GM12878 (cell line): ENCODE results near the gene MAN2B1. TPM values are rescaled to one million over a fixed set of nuclear protein-coding genes. Genes with fewer than 3 reads are reported as not detected.

Source experiments
- ATAC-seq: fragments of 200-7000 bp; cut with Tn5 transposase; 3 replicates; pipeline ENCODE4 v1.9.1; 2020; ENCODE audit warnings: mild to moderate bottlenecking, moderate library complexity
- BruUV-seq: library from RNA; stranded (reverse); fragments of 400-500 nt; replicated peaks from 2 replicates; lab custom pipeline; 2021; lab: Mats Ljungman, UMichigan
- CTCF ChIA-PET: fragments of 300-600 bp; sonication (Branson Sonifier 250); formaldehyde crosslinking; extraction: SDS; loops from one replicate; lab custom pipeline; 2021; ENCODE audit warnings: inconsistent platforms; lab: Yijun Ruan, JAX
- POLR2A ChIA-PET: fragments of 350-600 bp; formaldehyde crosslinking; extraction: SDS; loops from one replicate; lab custom pipeline; 2021; ENCODE audit warnings: inconsistent platforms; lab: Charles Lee
- RAD21 ChIA-PET: fragments of 300-600 bp; sonication (Branson Sonifier 250); formaldehyde crosslinking; loops from one replicate; lab custom pipeline; 2023; ENCODE audit warnings: antibody characterized with exemption; ENCODE audit not compliant: unreplicated experiment; lab: Charles Lee
- SMC1A ChIA-PET: fragments of 300-600 bp; sonication (Branson Sonifier 250); formaldehyde crosslinking; loops from one replicate; lab custom pipeline; 2023; ENCODE audit not compliant: unreplicated experiment, uncharacterized antibody; lab: Charles Lee
- DNase-seq: peaks from one replicate; pipeline ENCODE4 v3.0.0-alpha.2; 2011; ENCODE audit warnings: low read depth, low spot score
- FAIRE-seq: peaks from 3 replicates; lab custom pipeline; 2011; peaks lifted over from hg19 to GRCh38; lab: Jason Lieb, UNC
- H2AFZ ChIP-seq: 2 replicates; pipeline ENCODE4 v1.6.0; 2011; ENCODE audit warnings: low read depth, low read length, control low read depth; ENCODE audit not compliant: control insufficient read depth
- H3K27ac ChIP-seq: 2 replicates; pipeline ENCODE4 v1.5.1; 2011; ENCODE audit warnings: control low read depth; ENCODE audit not compliant: control insufficient read depth, insufficient read depth
- H3K27me3 ChIP-seq, 2 experiments: replicated peaks in 1 of 2; 2 replicates each; pipeline versions ENCODE4 v1.6.0 to v1.6.1; 2011; ENCODE audit warnings: low read length in 1 of 2; ENCODE audit not compliant: control insufficient read depth in 2 of 2, insufficient read depth in 2 of 2
- H3K36me3 ChIP-seq, 2 experiments: 2 replicates each; pipeline ENCODE4 v1.5.1; 2011; ENCODE audit warnings: low read length in 1 of 2; ENCODE audit not compliant: control insufficient read depth in 2 of 2, insufficient read depth in 2 of 2
- H3K4me1 ChIP-seq: 2 replicates; pipeline ENCODE4 v1.6.1; 2011; ENCODE audit warnings: mild to moderate bottlenecking, low read length, moderate library complexity, mixed read lengths; ENCODE audit not compliant: control insufficient read depth, insufficient read depth
- H3K4me2 ChIP-seq: 2 replicates; pipeline ENCODE4 v1.6.0; 2011; ENCODE audit warnings: control low read depth; ENCODE audit not compliant: control insufficient read depth, insufficient read depth
- H3K4me3 ChIP-seq: fragments of 200-600 bp; sonication (generic); 2 replicates; pipeline ENCODE4 v1.5.1; 2016
- H3K79me2 ChIP-seq: 2 replicates; pipeline ENCODE4 v1.6.0; 2011; ENCODE audit warnings: low read length; ENCODE audit not compliant: control insufficient read depth, insufficient read depth
- H3K9ac ChIP-seq: 2 replicates; pipeline ENCODE4 v1.8.0; 2011; ENCODE audit warnings: low read length, control low read depth, mixed read lengths; ENCODE audit not compliant: control insufficient read depth, insufficient read depth
- H3K9me3 ChIP-seq: replicated peaks from 3 replicates; pipeline ENCODE4 v1.5.1; 2011; ENCODE audit warnings: mild to moderate bottlenecking, low read length; ENCODE audit not compliant: control insufficient read depth, insufficient read depth
- H4K20me1 ChIP-seq: 2 replicates; pipeline ENCODE4 v1.6.0; 2011; ENCODE audit not compliant: control insufficient read depth, insufficient read depth
- ATF7 ChIP-seq: fragments of 450-650 bp; IDR thresholded peaks from 2 replicates; pipeline ENCODE4 v1.6.1; 2016; ENCODE audit warnings: low read depth, mild to moderate bottlenecking
- CHD4 ChIP-seq: fragments of 200-600 bp; sonication (generic); IDR thresholded peaks from 2 replicates; pipeline ENCODE4 v1.6.1; 2016; ENCODE audit warnings: mild to moderate bottlenecking
- MEF2A ChIP-seq: IDR thresholded peaks from 2 replicates; pipeline ENCODE4 v1.6.1; 2011; ENCODE audit warnings: low read depth, mild to moderate bottlenecking, low read length, moderate library complexity; ENCODE audit not compliant: insufficient read depth
- POLR2A ChIP-seq: IDR thresholded peaks from 2 replicates; pipeline ENCODE4 v1.6.1; 2011; ENCODE audit warnings: low read depth, mild to moderate bottlenecking, low read length
- RAD21 ChIP-seq: IDR thresholded peaks from 2 replicates; pipeline ENCODE4 v1.6.1; 2011; ENCODE audit warnings: mild to moderate bottlenecking, low read depth, low read length, moderate library complexity; ENCODE audit not compliant: insufficient read depth
- WGBS: methylation state at CpG from one replicate; pipeline ENCODE4 v1.1.6; 2016; ENCODE audit warnings: low lambda C conversion rate; ENCODE audit not compliant: insufficient replicate concordance, insufficient coverage; ENCODE audit errors: missing lambda C conversion rate; 5-methylcytosine and 5-hydroxymethylcytosine counted together
- in situ Hi-C: fragments of 300-500 bp; cut with MboI; formaldehyde crosslinking; loops from 9 replicates; pipeline ENCODE4 v1.14.3; 2018; ENCODE audit warnings: mixed read lengths
- intact Hi-C: fragments of 100-400 bp; cut with micrococcal nuclease; formaldehyde crosslinking; loops from one replicate; pipeline ENCODE4 v1.14.2; 2022; ENCODE audit not compliant: unreplicated experiment
- polyA plus RNA-seq, 11 experiments: library from polyadenylated mRNA; depleted of rRNA in 4 of 11; unstranded in 6 of 11; stranded (reverse) in 5 of 11; fragments of >200 nt; fragmentation: Nextera tagmentation in 4 of 11; fragmentation: Illumina TruSeq in 1 of 11; extraction: Ambion mirVana in 4 of 11; extraction: Trizol in 1 of 11; gene quantifications; 1 replicate in 1 of 11; 2 replicates in 10 of 11; pipeline versions ENCODE4 v1.2.1 to v1.2.3, GENCODE V29; 2011 to 2016; ENCODE audit warnings: inconsistent platforms in 2 of 11, missing spikeins in 2 of 11, low read depth in 1 of 11
- total RNA-seq, 4 experiments: library from RNA; depleted of rRNA in 3 of 4; stranded (reverse); fragments of >200 nt in 3 of 4; fragmentation: Illumina TruSeq in 1 of 4; extraction: Trizol in 1 of 4; gene quantifications; 2 replicates each; pipeline versions ENCODE4 v1.2.1 to v1.2.3, GENCODE V29; 2013 to 2021
- TF ChIP-seq, protein P1 (sequence below): fragments of 450-650 bp; IDR thresholded peaks from 2 replicates; pipeline ENCODE4 v1.6.1; 2014; ENCODE audit warnings: mild to moderate bottlenecking

The MAN2B1 gene
- total and polyA plus RNA-seq, 10 of the 15 experiments (the other 5 are each of a cell fraction or from before 2014, with no cell fraction given), result 7.6 to 224 (median 81.4) TPM

DNA sequence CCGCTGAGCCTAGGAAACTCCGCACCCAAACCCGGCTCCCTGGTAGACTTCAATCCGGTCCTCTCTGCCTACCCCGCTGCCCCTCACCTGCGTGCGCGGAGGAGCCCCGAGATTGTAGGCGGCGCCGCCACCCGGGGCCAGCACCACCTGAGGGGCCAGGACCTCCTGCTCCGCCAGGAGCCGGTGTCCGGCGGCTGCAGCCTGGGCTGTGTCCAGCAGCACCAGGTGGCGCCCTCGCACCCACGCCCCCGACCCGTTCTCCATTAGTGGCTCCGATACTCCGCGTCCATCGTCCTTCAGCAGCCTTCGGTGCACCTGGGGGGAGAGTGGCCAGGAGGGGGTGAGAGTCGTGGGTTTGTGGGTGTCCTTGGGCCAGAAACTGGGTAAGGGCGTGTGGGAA, 18.5 kb downstream of the MAN2B1 start:
- ChIA-PET CTCF (no interaction called here), SMC1A (no interaction called here), RAD21 (no interaction called here), POLR2A (no interaction called here)
- Histone ChIP-seq H2AFZ (no peak overlapping the region), H3K9me3 (no peaks in the 10 kb centered on the region; the same call in 2 of the 3 replicates), H3K4me3 (no peak overlapping the region), H3K27me3 (no peaks in the 10 kb centered on the region), H3K4me1 (no peaks in the 10 kb centered on the region), H3K79me2 (no peaks in the 10 kb centered on the region), H4K20me1 (no peaks in the 10 kb centered on the region), H3K4me2 (no peak overlapping the region), H3K9ac (no peak overlapping the region), H3K27ac (no peak overlapping the region), H3K36me3 (peaks cover 5 to 10% of the 10 kb centered on the region in 2 experiments; a peak in 3 of 4 replicates)
- BruUV-seq, result no TSS peak
- ATAC-seq, result no peak
- 0 out of 2 replicates have a peak, but pooled peaks have one; percentile 7 for TF ChIP-seq POLR2A
- TF ChIP-seq, protein P1, sequence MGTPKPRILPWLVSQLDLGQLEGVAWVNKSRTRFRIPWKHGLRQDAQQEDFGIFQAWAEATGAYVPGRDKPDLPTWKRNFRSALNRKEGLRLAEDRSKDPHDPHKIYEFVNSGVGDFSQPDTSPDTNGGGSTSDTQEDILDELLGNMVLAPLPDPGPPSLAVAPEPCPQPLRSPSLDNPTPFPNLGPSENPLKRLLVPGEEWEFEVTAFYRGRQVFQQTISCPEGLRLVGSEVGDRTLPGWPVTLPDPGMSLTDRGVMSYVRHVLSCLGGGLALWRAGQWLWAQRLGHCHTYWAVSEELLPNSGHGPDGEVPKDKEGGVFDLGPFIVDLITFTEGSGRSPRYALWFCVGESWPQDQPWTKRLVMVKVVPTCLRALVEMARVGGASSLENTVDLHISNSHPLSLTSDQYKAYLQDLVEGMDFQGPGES, result no peak
- no peak for DNase-seq
- in situ Hi-C loops, result no loop called here
- intact Hi-C loops, result no loop called here
- WGBS, result 94% methylated on average over 25 of the region's 29 CpGs
- FAIRE-seq, result no peak

DNA sequence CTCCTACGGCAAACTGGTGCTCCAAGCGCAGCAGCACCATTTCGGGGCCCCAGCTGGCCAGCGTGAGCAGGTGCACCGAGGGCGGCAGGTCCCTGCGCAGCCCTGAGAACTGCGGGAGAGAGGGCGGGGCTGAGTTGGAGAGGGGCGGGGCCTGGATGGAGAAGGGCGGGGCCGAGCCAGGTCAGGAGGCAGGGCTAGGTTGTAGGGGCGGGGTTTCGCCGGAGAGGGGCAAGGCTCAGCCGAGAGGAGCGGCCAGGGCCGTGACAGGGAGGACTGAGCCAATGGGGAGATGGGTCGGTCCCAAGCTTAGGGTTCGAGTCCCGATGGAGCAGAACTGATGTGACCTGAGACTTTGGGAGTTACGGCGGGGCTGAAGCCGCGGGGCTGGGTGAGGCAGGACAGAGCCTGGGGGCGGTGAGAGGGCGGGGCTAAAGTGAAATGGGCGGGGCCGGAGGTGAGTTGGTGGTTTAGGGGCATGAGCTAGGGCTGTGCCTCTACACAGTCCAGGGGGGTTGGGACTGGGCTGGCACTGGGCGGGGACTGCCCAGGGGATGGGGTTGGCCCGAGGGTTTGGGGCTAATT, 19.0 kb downstream of the MAN2B1 start:
- DNase-seq, result no peak
- Histone ChIP-seq H4K20me1 (no peaks in the 10 kb centered on the region), H3K4me3 (no peak overlapping the region), H3K4me1 (no peaks in the 10 kb centered on the region), H3K9me3 (no peaks in the 10 kb centered on the region; the same call in 2 of the 3 replicates)
- RAD21 ChIA-PET, result no interaction called here
- 63% methylated on average over 25 of the region's 31 CpGs for WGBS
- TF ChIP-seq ATF7 (no peak), MEF2A (no peak), POLR2A (peak; percentile 51; the same call in 1 of the 2 replicates), CHD4 (no peak), RAD21 (no peak)
- TF ChIP-seq, all 136 proteins: peak for 1
- no peaks in the 10 kb centered on the region for H3K79me2 ChIP-seq
- ChIA-PET SMC1A (no interaction called here), POLR2A (interaction anchor here (0.6 kb wide), 1 partner anchor 1063 kb away, joined by 3 read pairs; no protein-coding TSS in a partner anchor), CTCF (interaction anchor here (0.6 kb wide), 1 partner anchor 29 kb away, joined by 3 read pairs; no protein-coding TSS in a partner anchor)
- no peak overlapping the region for H3K9ac ChIP-seq
- H3K4me2 ChIP-seq, result no peak overlapping the region
- H3K27me3 ChIP-seq, result no peaks in the 10 kb centered on the region
- H3K27ac ChIP-seq, result no peak overlapping the region
- H3K36me3 ChIP-seq, result peaks cover 5 to 10% of the 10 kb centered on the region in 2 experiments; a peak in 3 of 4 replicates
- ATAC-seq (peak; percentile 78), FAIRE-seq (no peak)
- intact Hi-C loops, result no loop called here
- in situ Hi-C loops, result no loop called here
- H2AFZ ChIP-seq, result no peak overlapping the region
- no TSS peak for BruUV-seq
